Occipital lobe (tissue), 2 donors: ENCODE measurements around the gene C5orf22. TPM values are rescaled to one million over a fixed set of nuclear protein-coding genes. Genes with fewer than 3 reads are reported as not detected.
"Not testable (repeated sequence)": the region's sequence is repeated elsewhere in the genome, so short reads cannot be mapped to it uniquely, and the experiment has no call there.

Experiments used
- DNase-seq: peaks from one replicate; lab custom pipeline; 2025; lab: John Stamatoyannopoulos, UW
- total RNA-seq: library from RNA; depleted of rRNA; stranded (reverse); fragments of >200 nt; gene quantifications from one replicate; pipeline ENCODE4 v1.2.3, GENCODE V29; 2014

The C5orf22 gene
- total RNA-seq, 1 donor from 2014 or later = 29.3 TPM

DNA sequence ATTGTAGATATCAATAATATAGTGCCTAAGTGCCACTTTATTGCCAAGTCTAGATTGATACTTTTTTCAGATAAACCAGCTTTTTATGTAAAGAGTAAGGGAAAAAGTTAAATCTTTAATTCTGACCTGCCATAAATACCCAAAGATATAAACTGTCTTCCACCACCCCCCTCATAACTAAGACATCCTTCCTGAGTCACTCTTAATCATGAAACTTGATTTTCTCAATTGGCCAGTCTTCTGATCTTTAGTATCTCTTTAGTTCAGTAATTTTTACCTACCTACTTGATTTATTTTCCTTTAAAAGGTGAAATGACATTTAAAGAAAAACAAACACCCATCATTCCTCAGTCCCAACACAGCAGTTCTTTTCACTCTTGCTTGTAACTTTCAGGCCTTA, 21.8 kb downstream of the C5orf22 start:
- no peak for DNase-seq

DNA sequence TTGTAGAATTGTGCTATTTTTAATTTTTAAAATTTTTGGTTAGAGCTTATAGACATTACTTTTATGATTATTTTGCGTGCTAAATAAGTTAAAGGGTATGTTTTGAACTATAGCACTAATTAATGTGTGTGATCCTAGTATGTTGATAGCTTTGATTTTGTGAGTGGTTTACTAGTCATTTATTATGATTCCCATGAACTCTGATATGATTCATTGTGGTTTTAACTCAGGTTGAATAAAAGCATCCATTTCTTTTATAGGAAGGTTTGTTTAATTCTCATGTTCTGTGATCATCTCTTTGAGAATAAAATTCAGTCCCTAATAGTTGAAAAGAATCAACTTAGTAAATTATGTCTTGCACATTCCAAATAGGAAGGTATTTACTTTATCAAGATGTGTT, 22.5 kb downstream of the C5orf22 start:
- no peak for DNase-seq

DNA sequence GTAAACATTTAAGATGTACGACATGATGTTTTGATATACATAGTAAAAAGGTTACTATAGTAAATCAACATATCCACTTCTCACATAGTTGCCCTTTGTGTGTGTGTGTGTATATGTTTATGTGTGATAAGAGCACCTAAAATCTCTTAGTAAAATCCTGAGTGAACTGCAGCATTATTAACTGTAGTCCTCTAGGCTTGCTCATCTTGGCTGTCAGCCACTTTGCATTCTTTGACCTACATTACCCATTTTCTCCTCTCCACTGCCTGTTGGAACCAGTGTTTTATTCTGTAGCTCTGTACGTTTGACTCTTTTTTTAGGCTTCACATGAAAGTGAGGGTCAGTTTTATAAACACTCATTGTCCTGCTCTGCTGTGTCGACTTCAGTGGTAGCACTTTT, 24.4 kb downstream of the C5orf22 start:
- DNase-seq = no peak

DNA sequence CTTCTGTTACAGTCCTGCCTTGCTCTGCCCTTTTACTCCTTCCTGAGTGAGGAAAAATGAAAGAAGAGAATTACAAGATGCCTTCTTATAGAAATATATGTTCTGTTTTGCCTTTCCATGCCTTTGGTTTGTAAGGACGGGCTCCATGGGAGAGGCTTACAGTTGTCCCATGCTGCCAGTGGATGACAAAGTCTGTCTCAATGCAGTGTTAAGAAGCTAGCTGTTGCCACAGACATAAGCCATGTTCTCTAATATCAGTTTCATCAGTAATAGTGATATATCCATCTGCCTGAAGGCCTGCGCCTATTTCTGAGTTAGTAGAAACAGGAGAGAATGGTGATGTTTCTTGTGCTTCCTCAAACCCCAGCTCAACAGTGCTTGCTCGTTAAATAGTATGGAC, 27.8 kb downstream of the C5orf22 start:
- DNase-seq = no peak

DNA sequence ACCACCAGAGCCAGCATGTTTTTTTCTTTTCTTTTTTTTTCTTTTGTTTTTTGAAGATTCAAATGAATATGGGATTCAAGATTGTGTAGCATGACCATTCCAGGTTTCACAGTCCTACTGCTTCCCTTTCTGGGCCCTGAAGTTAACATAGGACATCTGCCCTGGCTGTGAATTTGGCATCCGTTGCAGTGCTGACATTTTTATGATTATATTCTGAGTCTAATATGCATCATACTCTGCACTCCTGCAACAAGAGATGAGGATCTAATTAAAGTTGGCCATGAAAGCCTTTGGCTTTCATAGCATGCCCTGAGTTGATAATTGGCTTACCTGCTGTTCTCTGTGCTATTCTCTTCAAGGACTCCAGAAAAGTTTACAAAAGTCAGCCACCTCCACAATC, 29.8 kb downstream of the C5orf22 start:
- DNase-seq = no peak

DNA sequence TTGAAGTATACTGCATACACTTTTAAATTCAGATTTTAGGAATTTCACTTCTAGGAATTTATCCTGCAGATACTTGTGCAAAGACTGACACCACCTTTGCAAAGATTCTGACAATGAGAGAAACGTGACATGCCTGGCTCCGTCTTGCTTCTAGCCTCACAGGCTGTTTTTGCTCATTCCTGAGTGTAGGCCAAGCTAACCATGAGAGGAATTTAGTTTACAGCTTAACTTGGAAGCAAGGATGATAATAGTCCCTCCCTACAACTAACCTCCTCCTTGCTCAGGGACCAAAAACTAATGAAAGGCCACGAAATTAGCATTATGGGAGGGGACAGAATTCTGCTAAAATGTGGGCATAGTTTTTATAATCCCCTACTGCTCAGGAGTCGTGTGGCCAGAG, 31.1 kb downstream of the C5orf22 start:
- no peak for DNase-seq

DNA sequence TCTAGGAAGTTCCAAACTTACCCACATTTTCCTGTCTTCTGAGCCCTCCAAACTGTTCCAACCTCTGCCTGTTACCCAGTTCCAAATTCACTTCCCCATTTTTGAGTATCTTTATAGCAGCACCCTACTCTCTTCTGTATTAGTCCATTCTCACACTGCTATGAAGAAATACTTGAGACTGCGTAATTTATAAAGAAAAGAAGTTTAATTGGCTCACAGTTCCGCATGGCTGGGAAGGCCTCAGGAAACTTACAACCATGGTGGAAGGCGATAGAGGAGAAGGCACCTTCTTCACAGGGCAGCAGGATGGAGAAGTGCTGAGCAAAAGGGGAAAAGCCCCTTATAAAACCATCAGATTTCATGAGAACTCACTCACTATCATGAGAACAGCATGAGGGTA, 34.3 kb downstream of the C5orf22 start:
- DNase-seq = not testable (repeated sequence)

DNA sequence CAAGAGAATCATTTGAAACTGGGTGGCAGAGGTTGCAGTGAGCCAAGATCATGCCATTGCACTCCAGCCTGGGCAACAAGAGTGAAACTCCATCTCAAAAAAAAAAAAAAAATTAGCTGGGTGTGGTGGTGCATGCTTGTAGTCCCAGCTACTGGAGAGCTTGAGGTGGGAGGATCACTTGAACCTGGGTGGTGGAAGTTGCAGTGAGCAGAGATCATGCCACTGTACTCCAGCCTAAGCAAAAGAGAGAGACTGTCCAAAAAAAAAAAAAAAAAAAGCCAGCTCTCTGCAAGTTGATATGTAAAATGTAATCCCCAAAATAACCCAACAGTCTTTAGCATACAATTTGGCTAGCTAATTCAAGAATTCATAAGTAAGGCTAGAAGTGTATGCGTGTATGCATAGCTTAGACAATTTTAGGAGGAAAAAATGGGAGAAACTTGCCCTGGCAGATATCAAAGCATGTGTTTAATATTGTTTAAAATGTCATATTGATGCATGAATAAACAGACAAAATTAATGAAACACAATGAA, 36.3 kb downstream of the C5orf22 start:
- DNase-seq = no peak

DNA sequence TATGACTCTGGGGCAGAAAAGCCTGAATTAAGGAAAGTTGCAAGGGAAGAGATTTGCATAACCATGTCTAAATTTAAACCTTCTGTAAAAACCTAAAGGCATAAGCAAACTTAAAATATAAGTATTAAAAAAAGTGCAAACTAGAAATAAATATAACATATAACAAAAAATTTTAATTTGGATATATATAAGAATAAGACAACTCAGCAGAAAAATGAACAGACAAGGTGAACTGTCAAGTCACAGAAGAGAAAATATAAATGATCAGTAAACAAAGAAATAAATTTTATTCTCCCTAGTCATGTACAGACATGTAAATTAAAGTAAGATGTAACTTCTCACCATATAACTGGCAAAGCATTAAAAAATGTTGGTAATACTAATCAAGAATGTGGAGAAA, 37.0 kb downstream of the C5orf22 start:
- no peak for DNase-seq

DNA sequence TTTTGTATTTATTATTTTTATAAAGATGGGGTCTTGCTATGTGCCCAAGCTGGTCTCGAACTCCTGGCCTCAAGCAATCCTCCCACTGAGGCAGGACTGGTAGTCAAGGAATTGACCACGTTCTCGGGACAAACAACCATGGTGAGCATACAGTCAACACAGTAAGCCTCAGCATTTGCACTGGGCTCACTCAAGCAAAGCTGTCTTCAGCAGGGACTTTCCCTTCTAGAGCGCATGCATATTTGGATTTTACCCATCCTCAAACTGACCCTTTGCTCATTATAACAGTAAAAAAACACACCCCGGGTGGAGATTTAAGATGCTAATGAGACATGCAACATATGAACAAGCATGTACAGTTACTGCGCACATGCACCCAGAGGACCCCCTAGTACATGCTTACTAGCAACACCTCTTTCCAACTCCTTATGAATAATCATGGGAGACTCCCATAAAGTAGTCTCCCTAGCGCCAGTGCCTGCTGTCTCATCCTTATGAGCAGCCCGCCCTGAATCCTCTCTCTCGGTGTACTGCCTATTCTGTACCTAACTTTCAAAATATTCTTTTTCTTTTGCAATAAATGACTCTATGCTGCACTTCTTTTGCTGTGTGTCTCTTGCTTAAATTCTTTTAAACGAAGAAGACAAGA, 41.5 kb downstream of the C5orf22 start:
- no peak for DNase-seq

DNA sequence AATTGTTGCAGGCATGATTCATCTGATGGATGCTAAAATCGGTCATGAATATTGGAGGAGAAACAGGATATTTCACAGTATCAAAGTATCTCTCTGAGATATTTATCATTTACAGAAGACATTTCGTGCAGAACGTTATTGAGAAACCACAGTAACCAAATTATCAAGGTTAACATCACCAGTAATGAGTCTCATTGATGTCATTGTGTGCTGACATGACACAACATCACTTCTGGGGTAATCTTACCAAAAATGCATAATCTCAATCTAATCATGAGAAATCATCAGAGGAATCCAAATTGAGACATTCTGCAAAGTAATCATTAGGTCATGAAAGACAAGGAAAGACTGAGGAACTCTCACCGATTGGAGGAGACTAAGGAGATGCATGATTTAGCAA, 42.7 kb downstream of the C5orf22 start:
- DNase-seq = no peak

DNA sequence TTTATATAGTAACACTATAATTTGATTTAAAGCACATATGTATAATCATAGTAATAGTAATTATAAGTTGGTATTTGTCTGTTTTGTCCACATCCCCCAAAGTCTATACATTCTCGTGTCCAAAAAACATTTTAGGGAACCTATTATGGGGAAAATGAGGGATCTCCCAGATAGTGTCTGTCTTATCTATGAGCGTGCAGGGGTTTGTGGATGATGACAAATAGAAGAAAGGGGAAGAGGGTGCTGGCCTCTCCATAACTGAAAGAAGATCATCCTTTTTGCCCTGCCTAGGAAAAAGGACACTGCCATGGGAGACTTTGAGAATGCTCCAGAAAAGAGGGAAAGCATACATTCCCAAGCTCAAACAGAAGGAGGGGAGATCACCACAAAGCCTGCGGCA, 45.3 kb downstream of the C5orf22 start:
- no peak for DNase-seq

DNA sequence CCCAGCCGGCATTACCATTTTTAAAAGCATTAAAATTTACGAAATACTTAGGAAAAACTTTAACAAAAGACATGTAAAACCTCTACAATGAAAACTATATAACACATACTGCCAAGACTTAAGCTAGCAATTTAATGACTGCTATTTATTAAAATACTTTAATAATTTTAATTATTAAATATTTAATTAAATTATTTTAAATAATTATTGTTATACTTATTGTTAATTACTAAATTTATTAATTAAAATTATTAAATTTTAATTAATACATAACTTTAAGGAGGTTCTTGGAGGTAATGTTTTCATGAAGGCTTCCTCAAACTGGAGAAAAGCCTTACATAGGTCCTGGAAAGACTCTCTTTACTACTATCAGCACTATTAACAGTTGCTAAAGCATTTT, 47.5 kb downstream of the C5orf22 start:
- no peak for DNase-seq

DNA sequence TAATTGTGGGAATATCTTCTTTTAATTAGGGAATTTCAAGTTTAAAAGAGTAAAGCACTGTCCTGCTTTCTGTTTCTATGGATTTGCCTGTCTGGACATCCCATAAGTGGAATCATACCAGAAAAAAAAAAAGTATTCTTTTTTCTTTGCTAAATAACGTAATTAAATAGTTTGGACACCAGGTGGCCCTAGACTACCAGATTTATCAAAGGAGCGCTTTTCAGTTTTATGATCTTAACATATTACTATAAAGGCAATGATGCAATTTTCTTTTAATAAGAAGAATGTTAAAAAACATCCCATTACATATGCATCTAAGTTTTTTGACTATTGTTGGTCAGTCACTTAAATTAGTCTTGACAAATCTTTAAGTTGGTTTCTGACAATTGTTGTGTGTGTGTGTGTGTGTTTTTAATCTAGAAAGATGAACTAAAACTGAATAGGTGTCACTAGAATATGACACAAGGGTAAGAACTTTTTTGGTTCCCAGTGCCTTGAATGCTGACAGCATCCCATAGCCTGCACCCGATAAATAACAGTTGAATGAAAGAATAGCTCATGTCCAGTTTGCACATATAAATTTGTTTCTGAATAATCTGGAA, 49.5 kb downstream of the C5orf22 start:
- DNase-seq = no peak

DNA sequence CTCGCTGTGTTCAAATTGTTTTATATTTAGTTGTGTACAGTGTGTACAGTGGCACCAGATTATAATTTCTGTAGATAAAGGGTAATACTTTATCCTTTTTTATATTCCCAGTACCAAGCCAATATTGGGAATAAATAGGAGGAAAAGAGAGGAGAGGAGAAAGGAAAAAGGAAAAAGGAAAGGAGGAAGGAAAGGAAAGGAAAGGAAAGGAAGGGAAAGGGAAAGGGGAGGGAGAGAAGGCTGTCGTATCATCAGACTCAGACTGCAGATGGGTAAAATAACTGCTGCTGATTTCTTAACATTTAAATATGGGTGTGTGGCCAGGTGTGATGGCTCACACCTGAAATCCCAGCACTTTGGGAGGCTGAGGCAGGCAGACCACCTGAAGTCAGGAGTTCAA, 51.0 kb downstream of the C5orf22 start:
- DNase-seq = no peak

DNA sequence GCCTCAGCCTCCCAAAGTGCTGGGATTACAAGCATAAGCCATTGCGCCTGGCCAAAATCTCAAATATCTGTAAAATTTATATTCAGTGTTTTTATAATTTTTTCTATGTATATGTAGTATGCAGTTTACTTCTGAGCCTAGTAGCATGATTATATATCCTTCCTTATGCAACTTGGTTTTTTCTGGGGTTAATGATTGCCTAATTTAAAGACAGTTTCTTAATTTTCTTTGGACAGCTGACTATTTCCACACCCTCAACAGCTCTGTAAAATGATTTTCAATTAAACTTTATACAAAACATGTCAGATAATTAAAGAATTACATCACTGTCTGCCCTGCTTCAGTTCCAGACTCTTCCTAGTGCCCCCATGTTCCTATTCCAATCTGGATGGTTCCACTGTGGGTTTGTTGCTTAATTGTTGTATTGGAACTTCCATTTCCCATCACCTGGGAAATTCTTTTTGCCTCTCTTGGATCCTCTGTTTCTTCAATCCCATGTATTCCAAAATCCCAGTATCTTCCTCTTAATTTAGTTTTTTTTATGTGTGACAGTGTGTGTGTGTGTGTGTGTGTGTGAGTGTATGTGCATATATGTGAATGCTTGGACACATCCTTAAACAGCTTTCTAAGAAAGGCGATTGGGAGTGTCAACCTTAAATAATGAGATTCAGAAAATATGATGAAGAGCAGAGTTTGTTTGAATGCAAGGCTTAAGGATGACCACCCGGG, 53.2 kb downstream of the C5orf22 start:
- DNase-seq = no peak

DNA sequence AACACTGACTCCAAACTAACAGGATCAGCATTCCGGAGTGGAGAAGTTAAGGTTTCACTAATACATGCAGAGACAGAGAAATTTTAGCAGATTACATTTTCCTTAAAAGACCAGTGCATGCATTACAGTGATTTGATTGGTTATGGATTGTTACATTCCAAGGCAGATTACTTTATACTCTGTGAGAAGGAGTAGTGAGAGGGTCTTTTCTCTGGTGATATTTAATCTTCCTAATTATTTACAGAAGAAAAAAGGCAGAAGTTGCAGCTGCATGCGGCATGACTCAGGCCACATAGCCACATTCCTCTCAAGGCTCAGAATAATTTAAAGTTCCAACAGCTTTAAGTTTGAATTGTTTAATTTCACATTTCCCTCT, 53.8 kb downstream of the C5orf22 start:
- no peak for DNase-seq

DNA sequence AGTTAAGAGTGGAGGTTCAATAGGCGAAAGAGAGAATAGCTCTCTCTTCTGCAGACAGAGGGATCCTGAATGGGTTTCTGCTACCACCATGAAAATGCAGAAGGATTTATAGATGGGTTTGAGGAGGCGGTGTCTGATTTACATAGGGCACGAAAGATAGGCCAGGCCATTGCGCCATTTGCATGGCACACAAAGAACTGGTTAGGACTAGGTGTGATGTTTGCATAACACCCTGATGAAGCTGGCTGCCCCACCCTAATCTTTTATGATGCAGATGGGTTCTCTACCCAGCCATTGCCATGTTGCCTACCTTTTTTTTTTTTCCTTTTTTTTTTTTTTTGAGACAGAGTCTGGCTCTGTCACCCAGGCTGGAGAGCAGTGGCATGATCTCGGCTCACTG, 55.4 kb downstream of the C5orf22 start:
- no peak for DNase-seq

DNA sequence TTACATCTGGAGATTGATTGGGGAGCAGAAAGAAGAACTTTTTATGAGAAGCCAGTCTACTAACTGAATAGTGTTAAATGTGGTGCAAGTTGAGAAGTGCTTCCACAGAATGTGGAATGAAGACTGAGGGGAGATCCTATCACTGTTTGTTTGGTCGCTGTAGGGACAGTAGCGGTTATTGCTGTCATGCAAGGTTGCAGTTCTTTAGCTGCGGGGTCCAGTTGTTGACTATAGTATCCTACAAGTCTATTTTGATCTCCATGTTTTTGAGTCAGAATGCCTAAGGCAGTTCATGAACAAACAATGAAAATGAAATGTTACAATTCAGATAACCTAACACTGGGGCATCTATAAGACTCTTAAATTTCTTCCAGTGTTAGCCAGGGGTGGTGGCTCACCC, 61.6 kb downstream of the C5orf22 start:
- DNase-seq = no peak

DNA sequence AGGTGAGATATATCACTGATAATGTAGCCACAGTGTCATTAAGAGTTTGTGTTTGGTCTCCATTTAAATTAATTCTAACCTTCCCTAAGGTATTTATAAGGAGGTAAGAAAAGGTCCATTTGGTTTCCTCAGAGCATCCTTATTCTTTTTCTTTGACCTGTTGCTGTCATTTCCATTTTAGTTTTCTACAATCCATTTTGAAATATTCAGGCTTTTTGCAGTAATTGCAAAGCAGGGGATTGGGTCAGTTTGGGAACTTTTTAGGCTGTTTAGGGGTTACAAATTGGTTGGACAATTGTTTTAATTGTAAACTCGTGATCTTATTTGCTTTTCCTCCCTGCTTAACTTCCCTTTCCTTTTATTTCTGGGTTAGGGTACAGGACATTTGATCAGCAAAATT, 64.3 kb downstream of the C5orf22 start:
- DNase-seq = no peak

DNA sequence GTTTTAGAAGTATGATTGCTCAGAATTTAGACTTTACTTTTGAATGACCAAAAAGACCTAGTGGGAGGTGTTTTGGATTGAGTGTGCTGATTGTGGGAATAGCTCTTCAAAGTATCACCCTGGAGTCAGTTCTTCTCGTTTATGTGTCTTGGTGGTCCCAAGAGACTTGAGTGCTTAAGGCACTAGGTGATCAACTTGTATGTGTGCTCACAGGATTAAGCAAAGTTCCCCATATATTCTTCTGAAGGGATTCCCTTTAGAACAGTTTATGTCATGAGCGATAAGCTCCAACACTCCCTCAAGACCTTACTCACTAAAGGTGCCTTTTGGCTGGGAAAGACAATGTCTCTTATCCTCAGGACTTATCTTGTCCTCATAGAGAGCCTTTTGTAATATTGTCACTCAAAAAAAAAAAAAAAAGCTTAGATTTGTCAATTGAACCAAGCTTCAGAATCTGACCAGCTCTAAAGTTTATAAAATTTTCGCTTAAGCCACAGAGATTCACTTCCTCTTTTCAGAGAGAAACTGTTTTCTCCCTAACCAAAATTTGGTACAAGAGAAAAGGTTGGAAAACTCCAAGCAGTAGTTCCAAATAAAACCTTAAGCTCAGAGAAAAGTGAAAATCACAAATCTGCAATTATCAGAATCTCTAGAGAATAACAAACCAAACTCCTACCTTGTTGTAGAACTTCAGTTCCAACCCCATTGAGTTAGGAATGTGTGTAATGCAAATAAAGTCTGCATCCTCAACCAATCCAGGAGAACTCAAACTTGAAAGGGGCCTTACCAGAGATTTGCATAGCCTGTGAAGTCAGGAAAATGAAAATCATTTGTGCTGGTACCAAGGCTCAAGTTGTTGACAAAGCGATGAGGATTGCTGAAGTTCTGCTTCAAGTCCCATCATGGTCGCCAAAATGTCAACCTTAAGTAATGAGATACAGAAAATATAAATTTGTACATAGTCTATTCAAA, 66.8 kb downstream of the C5orf22 start:
- no peak for DNase-seq

DNA sequence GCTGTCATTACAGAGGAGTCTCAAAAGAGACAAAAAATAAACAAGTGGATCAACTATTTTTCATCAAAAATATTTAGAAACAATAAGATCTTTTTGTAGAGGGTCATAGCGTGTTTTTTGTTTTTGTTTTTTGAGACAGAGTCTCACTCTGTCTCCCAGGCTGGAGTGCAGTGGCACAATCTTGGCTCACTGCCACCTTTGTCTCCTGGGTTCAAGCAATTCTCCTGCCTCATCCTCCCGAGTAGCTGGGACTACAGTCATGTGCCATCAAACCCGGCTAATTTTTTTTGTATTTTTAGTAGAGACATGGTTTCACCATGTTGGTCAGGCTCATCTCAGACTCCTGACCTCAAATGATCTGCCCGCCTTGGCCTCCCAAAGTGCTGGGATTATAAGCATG, 70.2 kb downstream of the C5orf22 start:
- DNase-seq = not testable (repeated sequence)
